ENCODE results near the gene MAN1C1. TPM values are rescaled to one million over a fixed set of nuclear protein-coding genes. Genes with fewer than 3 reads are reported as not detected.

The MAN1C1 gene
- total RNA-seq, 1 experiment from 2014 or later, result 0.67 TPM

DNA sequence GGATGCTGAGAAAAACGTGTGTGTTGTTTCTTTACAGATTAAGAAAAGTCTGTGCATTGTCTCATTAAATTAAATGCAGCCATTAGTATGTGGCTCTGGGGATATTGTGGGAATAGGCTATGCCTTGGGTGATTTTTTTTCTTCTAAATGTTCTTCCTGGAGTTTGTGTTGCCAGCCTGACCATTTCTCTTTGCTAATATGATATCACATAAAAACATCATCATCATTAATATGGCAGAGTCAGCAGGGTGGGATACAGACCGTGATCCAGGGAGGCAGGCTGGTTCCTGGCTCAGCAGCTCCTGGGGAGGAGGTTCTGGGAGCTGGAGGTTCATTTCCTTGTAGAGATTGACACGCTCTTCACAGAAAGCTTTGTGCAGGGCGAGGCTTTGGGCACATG, 122.8 kb downstream of the MAN1C1 start:
- no peak for DNase-seq (ENCODE audit: low spot score)

DNA sequence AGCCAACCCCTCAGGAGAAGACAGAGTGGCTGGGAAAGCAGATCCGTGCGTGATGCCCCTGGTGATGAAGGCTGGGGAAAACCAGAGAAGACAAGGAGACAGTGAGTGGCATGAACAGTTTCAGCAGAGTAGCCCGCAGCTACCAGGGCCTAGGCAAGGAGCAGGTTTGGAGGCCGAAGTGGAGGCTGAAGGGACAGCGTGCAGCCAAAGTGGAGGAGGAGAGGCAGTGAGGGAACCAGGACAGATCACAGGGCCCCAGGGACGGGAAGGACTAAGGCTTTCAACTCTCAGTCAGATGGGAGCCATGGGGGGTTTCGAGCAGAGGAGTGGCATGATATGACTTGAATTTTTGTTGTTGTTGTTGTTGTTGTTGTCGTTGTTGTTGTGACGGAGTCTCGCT, 123.5 kb downstream of the MAN1C1 start:
- DNase-seq (ENCODE audit: low spot score), result no peak

DNA sequence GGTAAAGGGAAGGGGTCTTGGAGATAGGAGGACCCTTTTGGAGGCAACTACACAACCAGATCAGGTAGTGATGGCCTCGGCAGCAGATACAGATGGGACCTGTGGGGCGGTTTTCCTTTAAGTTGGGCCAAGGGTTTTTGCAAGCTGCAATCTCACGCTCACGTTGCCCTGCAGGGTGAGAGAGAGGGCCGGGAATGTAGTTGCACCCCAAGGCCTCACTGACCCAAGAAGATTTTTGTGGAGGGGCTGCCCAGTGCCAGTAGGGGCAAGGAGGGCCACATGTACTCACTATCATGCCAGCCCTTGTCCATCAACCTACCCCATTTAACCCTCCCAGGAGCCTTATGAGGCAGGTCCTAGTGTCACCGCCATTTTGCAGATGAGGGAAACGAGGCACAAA, 125.7 kb downstream of the MAN1C1 start:
- DNase-seq (ENCODE audit: low spot score), result no peak

DNA sequence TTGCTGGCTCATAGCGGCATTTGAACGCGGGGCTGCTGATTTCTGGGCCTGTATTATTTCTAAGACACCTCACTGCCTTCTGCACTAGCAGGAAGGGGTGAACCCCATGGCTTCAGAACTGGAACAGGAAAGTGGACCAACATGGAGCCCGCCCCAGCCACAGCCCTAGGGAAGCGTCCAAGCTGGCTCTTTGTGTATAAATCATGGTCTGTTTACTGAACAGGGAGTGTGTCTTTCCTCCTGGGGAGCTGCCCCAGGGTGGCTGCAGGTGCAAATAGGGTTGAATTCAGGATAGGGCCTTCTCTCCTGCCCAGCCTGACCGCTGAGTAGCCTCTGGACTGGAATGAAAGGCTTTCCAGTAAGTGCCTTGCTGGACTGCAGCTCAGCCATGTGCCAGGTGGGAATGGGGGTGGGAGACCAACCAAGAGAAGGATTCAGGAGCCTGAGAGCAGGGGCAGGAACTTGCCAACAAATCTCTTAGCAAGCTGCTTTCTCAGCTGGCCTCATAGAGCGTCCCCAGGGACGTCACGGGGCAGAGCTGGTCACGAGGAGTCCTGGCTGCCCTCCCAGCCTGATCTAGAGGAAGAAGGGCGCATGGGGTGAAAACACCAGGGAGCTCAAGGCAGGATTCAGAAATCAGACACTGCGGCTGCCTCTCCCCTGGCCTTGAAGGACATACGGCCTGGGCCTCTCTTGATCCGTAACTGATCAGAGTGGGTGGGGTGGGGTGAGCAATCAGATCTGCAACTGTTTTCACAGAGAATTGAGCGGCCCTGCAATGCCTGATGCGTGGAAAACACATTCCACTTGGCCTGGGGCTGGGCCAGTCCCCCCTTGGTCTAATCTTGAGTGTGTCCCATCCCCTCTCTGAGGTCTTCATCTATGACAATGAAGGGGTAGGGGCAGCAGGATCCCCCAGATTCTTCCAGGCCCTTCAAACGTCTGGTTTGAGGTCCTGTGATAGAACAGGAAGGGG, 126.9 kb downstream of the MAN1C1 start:
- peak; percentile 40 for DNase-seq (ENCODE audit: low spot score)

DNA sequence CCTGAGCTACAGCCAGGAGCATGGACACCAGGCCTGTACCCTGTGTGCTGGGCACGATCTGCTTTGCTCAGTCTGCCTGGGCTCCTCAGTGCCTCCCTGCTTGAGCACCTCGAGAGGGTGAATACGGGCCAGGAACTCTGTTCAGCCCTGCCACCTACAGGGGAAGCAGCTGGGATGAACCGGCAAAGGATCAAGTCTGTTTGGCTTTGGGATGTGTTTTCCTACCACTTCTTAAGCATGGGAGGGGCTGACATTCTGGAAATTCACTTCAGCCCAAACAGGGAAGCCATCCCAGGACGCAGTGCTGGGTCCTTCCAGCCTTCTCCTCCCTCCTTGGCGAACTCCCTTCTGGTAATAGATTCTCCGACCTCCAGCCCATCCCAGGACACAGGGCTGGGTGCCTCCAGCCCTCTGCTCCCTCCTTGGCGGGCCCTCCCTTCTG, 127.6 kb downstream of the MAN1C1 start:
- peak; percentile 17 for DNase-seq (ENCODE audit: low spot score)

DNA sequence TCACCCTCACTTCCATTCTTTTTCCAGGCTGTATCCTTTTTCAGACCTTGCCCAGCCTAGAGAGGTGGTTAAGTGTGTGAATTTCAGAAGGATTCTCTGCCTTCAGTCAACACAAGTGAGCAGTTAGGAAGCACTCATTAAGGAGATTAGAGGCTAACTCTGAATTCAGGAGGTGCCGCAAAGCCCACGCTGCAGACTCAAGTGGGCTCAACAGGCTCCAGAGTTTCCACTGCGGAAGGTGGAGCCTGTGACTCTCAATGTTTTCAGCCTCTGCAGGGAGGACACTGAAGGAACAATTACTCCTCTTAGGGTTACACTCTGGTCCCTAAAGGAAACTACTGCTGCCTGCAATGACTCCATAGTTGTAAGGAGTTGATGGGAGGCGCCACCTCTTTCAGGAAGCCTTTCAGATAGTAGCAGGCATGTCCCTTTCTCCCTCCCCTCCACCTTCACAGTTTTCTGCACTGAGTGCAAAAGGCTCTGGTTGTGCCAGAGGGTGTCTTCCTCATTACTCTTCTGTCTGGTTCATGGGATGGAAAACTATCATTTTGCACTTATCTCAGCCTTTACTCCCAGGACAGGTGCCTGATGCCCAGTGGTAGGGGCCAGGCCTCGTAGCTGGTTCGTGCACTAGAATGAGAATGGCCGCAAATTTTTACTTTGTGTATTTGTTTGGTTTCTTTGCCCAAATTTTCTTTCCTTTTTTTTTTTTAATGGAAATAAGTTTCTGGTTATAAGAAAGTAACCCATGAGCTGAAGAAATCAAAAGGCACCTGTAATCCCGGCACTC, 128.2 kb downstream of the MAN1C1 start:
- no peak for DNase-seq (ENCODE audit: low spot score)

DNA sequence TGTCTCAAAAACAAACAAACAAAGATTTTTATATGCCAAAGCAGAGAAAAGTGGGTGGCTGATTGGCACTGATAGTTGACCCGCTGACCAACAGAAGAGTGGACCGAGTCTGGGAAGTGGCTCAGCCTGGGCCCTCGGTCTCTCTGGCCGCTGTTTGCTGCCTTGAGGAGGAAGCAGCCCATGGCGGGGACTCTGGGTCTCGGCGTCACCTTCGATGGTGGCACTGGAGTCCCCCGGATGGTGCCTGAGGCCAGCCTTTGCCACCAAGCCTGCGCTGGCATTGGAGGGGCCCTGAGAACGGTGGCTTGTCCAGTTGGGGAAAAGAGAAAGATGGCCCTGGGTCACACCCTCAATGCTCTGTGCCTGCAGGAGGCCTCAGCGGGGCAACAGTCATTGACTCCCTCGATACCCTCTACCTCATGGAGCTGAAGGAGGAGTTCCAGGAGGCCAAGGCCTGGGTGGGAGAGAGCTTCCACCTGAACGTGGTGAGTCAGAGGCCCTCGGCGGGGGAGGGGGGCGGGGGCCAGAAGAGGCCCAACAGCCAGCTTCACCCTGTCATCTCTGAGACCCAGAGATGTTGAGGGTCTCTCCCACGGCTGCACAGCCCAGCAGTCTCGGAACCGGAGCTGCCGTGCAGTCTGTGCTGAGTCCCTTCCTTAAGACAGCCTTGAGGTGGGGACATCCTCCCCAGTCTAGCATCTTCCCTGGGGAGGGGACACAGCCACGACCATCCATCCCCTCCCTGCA, 129.9 kb downstream of the MAN1C1 start:
- DNase-seq (ENCODE audit: low spot score), result no peak

DNA sequence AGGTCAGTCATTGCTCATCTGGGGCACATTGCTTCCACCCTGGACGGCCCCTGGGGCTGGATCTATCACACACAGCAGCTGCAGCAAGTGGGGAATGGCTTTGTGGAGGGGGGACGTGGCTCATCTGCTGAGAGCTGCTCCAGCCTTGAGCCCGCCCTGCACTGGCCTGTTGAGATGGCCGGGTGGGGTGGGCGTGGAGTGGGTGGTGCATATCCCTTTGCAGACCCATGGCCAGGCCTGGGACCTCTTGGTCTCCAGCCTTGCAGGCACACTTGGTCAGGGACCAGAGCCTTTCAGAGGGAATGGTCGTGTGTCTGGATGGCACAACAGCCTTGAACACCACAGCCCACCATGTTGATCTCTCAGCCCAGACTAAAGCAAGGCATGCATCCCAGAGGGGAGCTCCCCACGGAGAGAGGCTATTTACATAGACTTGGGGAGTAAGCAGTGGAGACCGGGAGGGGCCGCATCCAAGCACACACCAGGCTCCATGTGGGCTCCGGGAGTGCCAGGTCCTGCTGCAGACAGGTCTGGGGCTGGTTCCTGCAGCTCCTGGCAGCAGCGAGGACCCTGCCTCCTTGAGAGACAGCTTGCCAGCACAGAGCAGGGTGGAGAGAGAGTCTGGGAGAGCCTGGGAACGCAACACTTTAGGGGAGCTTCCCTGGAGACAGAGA, 130.6 kb downstream of the MAN1C1 start:
- DNase-seq (ENCODE audit: low spot score), result no peak

DNA sequence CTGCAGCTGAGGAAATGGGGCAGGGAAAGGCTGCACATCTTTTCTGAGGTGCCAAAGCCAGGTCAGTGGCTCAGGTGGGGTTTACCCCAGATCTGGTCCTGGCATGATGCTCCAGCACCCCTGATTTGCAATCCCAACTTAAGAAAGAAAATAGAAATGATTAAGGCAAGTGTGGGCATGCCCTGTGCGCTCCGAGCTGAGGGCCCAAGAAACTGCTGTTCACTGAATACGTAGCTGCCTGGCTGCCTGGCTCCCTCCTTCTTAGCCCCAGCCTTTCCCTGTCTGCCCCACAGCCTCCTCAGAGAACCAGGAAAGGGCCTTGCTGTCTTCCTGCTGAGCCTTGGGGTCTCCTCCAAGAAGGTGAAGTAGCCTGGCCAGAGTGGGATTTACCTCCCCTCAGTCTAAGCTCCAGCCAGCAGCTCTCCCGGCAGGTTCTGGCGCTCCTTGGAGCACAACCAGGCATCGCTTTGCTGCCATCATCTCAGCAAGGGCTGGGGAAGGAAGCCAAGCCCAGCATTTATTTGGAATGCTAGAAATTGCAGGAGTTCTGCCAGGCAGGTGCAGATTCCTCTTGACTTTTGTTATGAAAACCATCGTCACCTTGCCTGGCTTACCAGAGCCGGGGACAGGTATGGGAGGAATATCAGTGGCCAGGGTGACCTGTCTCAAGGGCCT, 132.1 kb downstream of the MAN1C1 start:
- no peak for DNase-seq (ENCODE audit: low spot score)

DNA sequence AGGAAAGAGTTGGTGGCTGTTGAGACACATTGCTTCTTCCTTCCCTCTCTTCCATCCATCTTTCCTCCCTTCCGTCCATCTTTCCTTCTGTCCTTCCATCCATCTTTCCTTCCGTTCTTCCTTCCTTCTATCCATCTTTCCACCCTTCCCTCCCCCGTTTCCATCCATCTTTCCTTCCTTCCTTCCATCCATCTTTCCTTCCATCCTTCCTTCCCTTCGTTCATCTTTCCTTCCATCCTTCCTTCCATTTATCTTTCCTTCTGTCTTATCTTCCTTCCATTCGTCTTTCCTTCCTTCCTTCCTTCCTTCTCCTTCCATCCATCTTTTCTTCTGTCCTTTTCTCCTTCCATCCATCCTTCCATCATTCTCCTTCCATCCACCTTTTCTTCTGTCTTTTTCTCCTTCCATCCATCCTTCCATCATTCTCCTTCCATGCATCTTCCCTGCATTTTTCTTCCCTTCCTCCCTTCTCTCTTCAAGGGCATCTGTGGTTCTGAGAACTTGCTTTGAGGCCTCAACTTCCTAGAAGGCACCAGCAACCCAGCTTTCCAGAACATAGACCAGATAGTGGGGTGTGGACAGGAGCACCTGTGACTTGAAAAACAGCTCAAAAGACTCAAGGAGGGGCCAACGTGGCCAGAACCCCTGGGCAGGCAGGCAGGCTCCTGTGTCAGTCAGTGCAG, 134.5 kb downstream of the MAN1C1 start:
- no peak for DNase-seq (ENCODE audit: low spot score)

DNA sequence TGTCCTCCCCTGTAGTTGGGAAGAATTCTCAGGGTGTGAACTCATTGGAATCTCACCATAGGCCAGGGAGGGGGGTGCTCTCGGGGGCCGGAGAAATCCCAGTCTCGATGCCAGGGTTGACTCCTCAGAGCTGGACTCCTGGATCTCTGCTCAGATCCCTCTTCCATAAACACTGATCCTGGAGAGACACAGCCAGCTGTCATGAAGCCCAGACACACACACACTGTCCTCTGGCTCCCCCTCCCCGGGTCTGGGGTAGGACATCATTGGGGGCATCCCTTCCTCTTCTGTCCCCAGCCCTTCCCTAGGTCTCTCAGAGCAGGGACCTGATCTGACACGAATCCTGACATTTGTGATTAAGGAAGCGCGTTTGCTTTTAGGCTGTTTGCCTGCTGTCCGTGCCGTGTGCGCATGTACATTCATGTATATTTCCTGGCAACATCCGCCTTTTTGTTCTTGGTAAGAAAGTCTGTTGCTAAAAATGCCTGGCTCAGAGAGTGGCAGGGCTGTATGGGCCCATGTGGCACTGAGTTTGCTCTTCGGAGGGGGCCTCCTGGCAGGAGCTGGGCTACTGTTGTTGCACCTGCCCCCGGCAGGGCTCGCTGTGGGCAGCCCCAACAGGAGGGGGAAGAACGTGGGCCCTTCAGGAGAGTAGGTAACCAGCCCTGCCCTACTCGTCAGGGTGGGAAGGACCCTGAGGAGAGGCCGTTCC, 138.0 kb downstream of the MAN1C1 start:
- DNase-seq (ENCODE audit: low spot score), result no peak

DNA sequence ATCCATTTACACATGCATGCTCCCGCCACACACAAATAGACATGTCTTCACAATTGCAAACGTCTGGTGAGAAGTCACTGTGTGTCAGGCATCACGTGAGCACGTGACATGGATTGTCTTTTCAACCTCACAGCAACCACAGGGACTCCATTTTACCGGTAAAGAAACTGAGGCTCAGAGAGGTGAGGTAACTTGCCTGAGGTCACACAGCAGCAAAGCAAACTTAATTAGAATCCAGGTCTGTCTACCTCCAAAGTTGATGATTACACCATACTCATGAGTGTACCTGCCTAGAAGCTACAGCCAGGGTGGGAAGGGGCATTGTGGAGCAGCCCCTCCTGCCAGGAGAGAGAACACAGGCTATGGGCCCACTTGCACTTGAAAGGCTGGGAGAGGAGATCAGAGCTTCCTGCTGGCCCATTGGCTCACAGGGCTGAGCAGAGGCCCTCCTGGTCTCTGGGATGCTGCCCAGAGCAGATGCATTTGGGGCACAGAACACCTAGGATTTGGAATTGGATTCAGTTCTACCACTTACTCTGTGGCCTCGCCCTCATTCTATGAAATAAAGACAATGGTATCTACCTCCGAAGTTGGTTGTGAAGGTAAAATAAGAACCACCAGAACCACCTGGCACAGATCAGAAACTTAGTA, 139.0 kb downstream of the MAN1C1 start:
- DNase-seq (ENCODE audit: low spot score), result no peak

DNA sequence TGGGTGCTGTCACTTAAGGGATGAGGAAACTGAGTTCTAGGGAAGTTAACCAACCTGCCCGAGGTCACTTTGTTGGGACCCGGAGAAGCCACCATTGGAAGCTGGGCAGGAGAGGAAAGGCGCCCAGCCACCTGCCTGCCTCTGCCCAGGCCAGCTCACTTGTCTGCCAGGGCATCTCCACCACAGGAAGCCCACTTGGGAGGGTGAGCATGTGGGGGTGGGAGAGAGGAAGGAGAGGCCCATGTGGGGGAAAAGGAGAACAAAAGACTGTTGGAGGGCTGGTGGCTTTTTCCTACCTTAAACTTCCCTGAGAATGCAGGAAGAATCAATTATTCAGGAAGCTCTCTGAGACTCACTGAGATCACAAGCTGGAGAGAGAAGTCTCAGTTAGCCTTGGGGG, 139.6 kb downstream of the MAN1C1 start:
- no peak for DNase-seq (ENCODE audit: low spot score)

DNA sequence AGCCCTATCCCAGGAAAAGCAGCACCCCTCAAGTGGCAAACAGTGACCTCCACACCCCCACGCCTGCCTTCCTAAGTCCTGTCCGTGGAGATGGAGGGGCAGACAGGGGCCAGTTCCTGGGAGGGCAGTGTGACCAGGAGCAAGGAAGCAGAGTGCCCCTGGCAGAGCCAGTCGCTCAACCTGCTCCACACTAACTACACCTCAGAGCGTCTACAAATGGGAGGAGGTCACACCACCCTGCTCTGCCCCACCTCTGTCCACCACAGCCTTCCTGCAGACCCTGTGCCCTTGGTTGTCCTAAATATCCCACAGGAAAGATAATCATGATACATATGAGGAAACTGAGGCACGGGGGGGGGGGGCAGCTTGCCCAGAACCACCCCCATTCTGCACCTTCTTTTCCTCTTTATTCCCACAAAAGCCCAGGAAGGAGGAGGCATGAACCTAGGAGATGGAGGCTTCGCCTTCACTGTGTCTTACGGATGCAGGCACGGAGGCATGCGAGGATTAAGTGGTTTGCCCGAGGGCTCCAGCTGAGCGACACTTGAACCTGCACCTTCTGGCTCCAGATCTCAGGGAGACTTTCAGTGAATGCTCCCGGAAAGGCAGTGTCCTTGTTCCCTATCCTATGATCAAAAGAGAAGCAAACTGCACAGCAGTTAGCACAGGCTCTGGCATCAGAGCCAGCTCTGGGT, 140.7 kb downstream of the MAN1C1 start:
- DNase-seq (ENCODE audit: low spot score), result no peak

DNA sequence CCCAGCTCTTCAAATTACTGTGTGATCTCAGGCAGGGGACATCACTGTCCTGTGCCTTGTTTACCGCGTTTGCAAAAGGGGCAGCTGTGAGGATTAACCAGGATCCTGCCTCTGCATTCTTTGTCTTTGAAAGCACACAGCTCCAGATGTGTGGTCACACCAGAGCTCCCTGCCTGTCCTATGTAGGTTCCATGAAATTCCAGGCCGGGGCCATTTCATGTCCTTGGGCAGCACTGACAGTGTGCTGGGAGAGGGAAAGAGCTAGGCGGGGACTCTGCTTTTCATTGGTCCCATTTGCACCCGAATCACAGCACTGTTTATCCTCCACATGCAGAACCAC, 141.2 kb downstream of the MAN1C1 start:
- DNase-seq (ENCODE audit: low spot score), result no peak

DNA sequence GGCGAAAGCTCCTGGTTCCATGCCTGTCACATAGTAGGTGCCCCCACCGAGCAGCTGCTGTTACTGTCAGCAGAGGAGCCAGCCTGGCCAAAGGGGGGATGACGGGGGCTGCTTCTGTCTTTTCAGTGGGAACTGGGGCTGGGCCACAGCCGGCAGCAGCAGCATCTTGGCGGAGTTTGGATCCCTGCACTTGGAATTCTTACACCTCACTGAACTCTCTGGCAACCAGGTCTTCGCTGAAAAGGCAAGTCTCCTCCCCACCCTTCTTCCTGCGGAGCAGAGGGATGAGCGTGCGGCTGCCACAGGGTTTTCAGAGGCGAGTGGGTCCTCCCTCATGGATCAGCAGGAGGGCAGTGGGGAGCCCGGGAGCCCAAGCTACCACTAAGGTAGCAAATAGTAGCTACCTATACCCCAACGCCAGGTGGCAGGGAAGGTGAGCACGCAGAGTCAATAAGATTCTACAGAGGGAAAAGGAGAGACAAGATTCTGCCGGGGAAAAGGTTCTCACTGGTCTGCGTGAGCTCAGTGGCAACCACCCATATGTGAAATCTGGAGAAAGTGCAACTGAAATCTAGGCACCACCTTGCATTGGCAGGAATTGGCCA, 142.0 kb downstream of the MAN1C1 start:
- DNase-seq (ENCODE audit: low spot score), result no peak

DNA sequence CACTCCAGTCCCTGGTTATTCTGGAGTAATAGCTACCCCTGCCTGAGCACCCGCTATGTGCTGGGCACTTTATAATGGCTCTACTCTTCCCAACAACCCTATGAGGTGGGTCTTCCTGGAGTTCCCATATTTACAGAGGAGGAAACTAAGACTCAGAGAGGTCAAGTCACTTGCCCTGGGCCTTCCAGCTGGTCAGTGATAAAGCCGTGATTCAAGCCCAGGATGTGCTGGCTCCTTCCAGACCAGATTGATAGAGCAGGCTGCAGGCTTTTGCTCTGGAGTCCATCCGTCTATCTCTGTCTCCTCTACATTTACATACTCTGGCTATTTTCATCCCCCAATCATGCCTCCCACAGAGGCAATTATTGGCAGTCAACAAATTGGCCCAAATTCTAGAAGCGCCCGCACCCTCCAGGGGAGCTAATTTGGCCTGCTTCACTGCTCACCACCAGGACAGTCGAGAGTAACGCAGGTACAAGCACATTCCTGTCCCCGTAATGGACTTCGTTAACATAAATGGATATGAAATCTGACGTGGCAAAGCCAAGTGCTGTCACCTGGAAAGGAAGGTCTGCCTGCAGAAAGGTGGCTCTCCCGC, 143.6 kb downstream of the MAN1C1 start:
- no peak for DNase-seq (ENCODE audit: low spot score)

DNA sequence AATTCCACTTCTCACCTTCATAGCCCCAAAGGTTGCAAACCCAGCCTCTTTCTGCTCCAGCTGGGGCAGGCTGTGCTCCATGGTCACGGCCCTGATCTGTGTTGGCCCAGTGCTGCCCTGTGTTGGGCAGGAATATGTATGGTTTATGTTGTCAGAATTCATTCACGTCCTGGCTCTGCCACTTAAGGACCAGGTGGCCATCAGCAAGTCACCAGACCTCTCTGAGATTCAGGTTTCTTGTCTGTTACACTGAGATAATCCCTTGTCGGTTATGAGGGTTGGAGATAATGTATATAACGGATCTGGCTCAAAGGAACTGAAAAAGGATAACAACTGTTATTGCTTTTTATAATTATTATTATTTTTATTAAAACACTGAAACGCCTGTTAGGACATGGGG, 144.3 kb downstream of the MAN1C1 start:
- no peak for DNase-seq (ENCODE audit: low spot score)

All from A172 (cell line).